A673 (cell line): ENCODE measurements around the gene MMP2.

Source experiments
- EZH2 ChIP-seq: fragments of 200-600 bp; sonication (generic); IDR thresholded peaks from 2 replicates; pipeline ENCODE4 v1.6.1; 2017; ENCODE audit warnings: borderline replicate concordance, low read depth, mild to moderate bottlenecking, mixed read lengths, antibody characterized with exemption, low read length; ENCODE audit not compliant: poor library complexity, severe bottlenecking
- TF ChIP-seq, protein P1 (sequence below): fragments of 300-800, 200-600 bp; sonication (generic); conservative IDR thresholded peaks from 2 replicates; pipeline ENCODE4 v1.5.1; 2017; ENCODE audit warnings: low read depth, mild to moderate bottlenecking, antibody characterized with exemption, low read length, moderate library complexity, mixed read lengths

DNA sequence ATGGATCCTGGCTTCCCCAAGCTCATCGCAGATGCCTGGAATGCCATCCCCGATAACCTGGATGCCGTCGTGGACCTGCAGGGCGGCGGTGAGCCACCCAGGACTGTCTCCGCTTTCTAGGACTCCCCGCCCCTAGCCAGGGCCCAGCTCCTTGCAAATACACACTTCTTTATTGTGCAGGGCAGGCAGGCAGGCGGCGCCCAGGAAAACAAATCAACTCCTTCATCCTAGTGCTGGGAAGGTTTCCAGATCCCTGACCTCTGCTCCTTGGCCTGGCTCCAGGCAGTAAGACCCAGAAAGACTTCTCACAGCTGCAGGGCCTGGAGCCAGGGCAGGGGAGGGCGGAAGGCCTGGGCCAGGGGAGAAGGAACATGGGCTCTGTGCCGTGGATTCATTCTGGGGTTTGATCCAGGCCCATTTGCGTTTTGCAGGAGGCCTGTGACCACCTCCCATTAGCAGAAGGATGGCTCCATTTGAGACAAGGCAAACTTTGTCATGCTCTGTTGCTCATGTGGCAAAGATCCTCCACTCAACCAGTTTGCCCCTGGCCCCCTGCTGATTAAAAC is 23.9 kb downstream of the MMP2 start:
- TF ChIP-seq, protein P1, sequence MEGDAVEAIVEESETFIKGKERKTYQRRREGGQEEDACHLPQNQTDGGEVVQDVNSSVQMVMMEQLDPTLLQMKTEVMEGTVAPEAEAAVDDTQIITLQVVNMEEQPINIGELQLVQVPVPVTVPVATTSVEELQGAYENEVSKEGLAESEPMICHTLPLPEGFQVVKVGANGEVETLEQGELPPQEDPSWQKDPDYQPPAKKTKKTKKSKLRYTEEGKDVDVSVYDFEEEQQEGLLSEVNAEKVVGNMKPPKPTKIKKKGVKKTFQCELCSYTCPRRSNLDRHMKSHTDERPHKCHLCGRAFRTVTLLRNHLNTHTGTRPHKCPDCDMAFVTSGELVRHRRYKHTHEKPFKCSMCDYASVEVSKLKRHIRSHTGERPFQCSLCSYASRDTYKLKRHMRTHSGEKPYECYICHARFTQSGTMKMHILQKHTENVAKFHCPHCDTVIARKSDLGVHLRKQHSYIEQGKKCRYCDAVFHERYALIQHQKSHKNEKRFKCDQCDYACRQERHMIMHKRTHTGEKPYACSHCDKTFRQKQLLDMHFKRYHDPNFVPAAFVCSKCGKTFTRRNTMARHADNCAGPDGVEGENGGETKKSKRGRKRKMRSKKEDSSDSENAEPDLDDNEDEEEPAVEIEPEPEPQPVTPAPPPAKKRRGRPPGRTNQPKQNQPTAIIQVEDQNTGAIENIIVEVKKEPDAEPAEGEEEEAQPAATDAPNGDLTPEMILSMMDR = no peak
- no peak for TF ChIP-seq EZH2
